ENCODE data around the gene ARHGEF19.
A peak's percentile ranks its signal among the peaks of the same experiment; 100 is the strongest.
"Not testable (repeated sequence)": the region's sequence is repeated elsewhere in the genome, so short reads cannot be mapped to it uniquely, and the experiment has no call there.

Gene ARHGEF19

DNA sequence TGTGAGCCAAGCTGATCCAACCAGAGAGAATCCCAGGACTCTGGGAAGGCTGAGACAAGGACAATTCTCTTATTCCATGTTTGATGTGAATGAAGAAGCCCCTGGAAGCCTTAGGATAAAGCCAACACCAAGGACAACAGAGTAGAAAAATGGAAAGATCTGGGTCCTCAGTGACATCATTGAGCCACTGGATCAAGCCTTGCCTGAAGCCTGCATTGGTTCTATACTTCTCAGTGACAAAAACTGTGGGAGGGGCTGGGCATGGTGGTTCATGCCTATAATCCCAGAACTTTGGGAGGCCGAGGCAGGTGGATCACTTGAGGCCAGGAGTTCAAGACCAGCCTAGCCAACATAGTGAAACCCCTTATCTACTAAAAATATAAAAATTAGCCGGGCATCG lies 15.6 kb downstream of the ARHGEF19 start:
- Histone ChIP-seq H3K9me3 (ENCODE audit: severe bottlenecking) (no peaks in the 10 kb centered on the region), H3K27me3 (ENCODE audit: insufficient read depth, poor library complexity, severe bottlenecking) (no peaks in the 10 kb centered on the region), H3K4me3 (ENCODE audit: severe bottlenecking) (no peak overlapping the region), H3K36me3 (ENCODE audit: low read depth) (no peaks in the 10 kb centered on the region), H3K4me1 (ENCODE audit: insufficient read depth, poor library complexity, severe bottlenecking) (no peaks in the 10 kb centered on the region), H3K27ac (ENCODE audit: poor library complexity, severe bottlenecking) (no peak overlapping the region)
- ATAC-seq (ENCODE audit: low read depth) (no peak), DNase-seq (ENCODE audit: low spot score) (no peak)
- no peak for TF ChIP-seq CTCF (IDR thresholded peaks at IDR 0.05; ENCODE audit: poor library complexity, severe bottlenecking)

DNA sequence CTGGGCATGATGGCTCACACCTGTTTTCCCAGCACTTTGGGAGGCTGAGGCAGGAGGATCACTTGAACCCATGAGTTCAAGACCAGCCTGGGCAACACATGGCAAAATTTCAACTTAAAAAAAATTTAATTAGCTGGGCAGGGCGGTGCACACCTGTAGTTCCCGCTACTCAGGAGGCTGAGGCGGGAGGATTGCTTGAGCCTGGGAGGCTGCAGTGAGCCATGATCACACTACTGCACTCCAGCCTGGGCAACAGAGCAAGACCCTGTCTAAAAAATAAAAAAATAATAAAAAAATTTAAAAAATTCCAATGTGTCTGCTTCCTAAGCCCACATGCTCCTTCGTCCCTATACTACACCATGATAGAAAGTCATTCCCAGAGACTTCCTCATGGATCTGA lies 16.3 kb downstream of the ARHGEF19 start:
- H3K27me3 ChIP-seq (ENCODE audit: insufficient read depth, poor library complexity, severe bottlenecking); ATAC-seq (ENCODE audit: low read depth); H3K4me3 ChIP-seq (ENCODE audit: severe bottlenecking); DNase-seq (ENCODE audit: low spot score); H3K36me3 ChIP-seq (ENCODE audit: low read depth); H3K9me3 ChIP-seq (ENCODE audit: severe bottlenecking); H3K4me1 ChIP-seq (ENCODE audit: insufficient read depth, poor library complexity, severe bottlenecking); H3K27ac ChIP-seq (ENCODE audit: poor library complexity, severe bottlenecking): not testable (repeated sequence)

GRCh38 chr1:16195518-16195905 lies 16.9 kb downstream of the ARHGEF19 start:
- TF ChIP-seq CTCF (IDR thresholded peaks at IDR 0.05; ENCODE audit: poor library complexity, severe bottlenecking): no peak
- Histone ChIP-seq H3K27me3 (ENCODE audit: insufficient read depth, poor library complexity, severe bottlenecking) (no peaks in the 10 kb centered on the region), H3K9me3 (ENCODE audit: severe bottlenecking) (no peaks in the 10 kb centered on the region), H3K27ac (ENCODE audit: poor library complexity, severe bottlenecking) (no peak overlapping the region), H3K4me3 (ENCODE audit: severe bottlenecking) (no peak overlapping the region), H3K4me1 (ENCODE audit: insufficient read depth, poor library complexity, severe bottlenecking) (no peaks in the 10 kb centered on the region), H3K36me3 (ENCODE audit: low read depth) (no peaks in the 10 kb centered on the region)
- DNase-seq (ENCODE audit: low spot score): no peak
- ATAC-seq (ENCODE audit: low read depth): no peak

DNA sequence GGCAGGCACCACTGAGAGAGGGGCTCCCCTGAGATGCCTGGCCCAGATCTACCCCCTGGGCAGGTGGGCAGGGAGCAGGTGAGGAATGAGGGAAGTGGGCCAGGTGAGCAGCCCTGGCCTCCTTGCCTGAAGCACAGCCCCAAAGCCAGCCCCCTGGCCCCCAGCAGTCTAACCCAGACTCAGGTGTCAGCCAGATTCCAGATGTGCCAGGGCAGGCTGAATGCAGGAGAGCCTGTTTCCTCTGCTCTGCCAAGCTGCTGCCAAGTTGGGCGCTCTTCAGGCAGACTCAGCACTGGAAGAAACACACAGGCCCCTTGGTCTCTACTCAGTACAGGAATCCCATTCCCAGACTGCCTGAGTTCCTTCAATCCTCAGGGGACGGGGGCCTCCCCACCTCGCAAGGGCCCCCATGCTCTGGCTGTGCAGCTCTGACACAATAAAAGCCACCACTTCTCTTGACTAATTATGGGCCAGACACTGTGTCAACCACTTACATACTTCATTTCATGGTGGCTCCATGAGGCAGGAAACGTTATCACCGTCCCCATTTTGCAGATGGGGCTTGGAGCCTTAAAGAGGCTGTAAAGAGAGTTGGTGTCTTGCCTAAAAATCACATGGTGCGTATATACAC lies 20.4 kb downstream of the ARHGEF19 start:
- Histone ChIP-seq H3K36me3 (ENCODE audit: low read depth) (no peaks in the 10 kb centered on the region), H3K4me1 (ENCODE audit: insufficient read depth, poor library complexity, severe bottlenecking) (peaks cover 20% of the 10 kb centered on the region), H3K4me3 (ENCODE audit: severe bottlenecking) (no peak overlapping the region), H3K27me3 (ENCODE audit: insufficient read depth, poor library complexity, severe bottlenecking) (no peaks in the 10 kb centered on the region), H3K9me3 (ENCODE audit: severe bottlenecking) (no peaks in the 10 kb centered on the region), H3K27ac (ENCODE audit: poor library complexity, severe bottlenecking) (no peak overlapping the region)
- ATAC-seq (ENCODE audit: low read depth): peak; percentile 37; the same call in 2 of the 3 replicates
- no peak for TF ChIP-seq CTCF (IDR thresholded peaks at IDR 0.05; ENCODE audit: poor library complexity, severe bottlenecking)
- DNase-seq (ENCODE audit: low spot score): no peak

DNA sequence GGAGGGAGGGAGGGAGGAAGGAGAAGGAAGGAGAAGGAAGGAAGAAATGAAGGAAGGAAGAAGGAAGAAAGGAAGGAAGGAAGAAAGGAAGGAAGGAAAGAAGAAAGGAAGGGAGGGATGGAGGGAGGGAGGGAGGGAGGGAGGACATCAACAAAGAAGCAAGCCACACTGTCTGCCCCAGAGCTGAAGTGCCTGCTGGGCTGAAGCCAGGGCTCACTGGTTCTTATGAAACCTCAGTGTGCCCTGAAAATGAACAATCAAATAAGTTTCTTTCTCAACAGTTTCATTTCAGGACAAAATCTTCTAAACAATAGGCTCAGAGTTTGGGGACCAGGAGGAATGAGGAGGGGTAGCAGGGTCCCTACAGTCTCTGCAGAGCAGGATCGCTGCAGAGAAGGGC lies 21.1 kb downstream of the ARHGEF19 start:
- no peak overlapping the region for H3K27ac ChIP-seq (ENCODE audit: poor library complexity, severe bottlenecking)
- no peaks in the 10 kb centered on the region for H3K27me3 ChIP-seq (ENCODE audit: insufficient read depth, poor library complexity, severe bottlenecking)
- H3K4me3 ChIP-seq (ENCODE audit: severe bottlenecking): no peak overlapping the region
- DNase-seq (ENCODE audit: low spot score) (no peak), ATAC-seq (ENCODE audit: low read depth) (no peak)
- H3K36me3 ChIP-seq (ENCODE audit: low read depth): no peaks in the 10 kb centered on the region
- H3K4me1 ChIP-seq (ENCODE audit: insufficient read depth, poor library complexity, severe bottlenecking): peaks cover 20% of the 10 kb centered on the region
- no peaks in the 10 kb centered on the region for H3K9me3 ChIP-seq (ENCODE audit: severe bottlenecking)
- TF ChIP-seq CTCF (IDR thresholded peaks at IDR 0.05; ENCODE audit: poor library complexity, severe bottlenecking): no peak
